ENCODE results near the gene ANKS1A.
"Not testable (repeated sequence)": the region's sequence is repeated elsewhere in the genome, so short reads cannot be mapped to it uniquely, and the experiment has no call there.

The ANKS1A gene

DNA sequence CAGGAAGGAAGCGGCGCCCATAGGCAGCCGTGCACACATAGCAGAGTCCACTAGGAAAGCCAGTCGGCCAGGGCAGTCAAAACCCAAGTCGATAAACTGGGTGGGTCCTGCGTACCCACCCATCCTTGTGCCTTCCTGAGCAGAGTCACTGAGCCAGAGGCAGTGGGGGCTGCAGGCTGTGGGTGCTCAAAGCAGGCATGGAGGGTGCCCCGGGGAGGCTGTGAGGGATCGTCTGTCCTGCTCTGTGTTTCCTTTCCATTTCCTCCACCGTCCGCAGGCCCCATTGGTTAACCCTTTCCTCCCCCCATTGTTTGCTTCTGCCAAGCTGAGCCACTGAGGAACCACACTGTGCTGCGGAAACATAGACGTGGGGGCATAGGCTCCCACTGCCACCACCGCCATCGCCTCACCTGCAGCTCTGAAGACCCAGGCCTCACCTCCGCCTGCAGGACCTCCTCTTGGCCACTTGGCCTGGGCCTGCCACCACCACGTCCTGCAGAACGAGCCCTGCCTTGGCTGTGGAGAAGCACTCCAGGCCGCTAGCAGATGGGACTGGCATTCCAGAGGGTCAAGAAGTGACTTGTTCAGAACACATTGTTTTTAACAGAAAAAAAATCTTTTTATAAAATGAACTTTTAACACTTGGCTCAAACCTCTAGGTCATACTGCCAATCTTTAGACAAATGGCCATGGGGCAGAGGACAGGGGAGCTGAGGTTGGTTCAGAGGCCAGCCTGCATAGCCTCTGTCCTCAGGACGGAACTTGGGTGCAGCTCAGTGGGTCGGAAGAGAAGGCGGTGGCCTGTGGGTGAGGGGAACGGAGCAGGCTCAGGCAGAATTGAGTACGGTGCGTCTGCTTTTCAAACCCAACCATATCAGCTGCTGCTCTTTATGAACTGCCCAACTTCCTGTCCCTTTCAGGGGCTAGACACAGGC lies 199.5 kb downstream of the ANKS1A start:
- peak; percentile 12 for DNase-seq

GRCh38 chr6:35089216-35089934 lies 200.3 kb downstream of the ANKS1A start:
- DNase-seq = no peak

GRCh38 chr6:35089935-35090505 lies 201.0 kb downstream of the ANKS1A start:
- peak; percentile 14 for DNase-seq

GRCh38 chr6:35090734-35091133 lies 201.7 kb downstream of the ANKS1A start:
- DNase-seq = peak; percentile 10

DNA sequence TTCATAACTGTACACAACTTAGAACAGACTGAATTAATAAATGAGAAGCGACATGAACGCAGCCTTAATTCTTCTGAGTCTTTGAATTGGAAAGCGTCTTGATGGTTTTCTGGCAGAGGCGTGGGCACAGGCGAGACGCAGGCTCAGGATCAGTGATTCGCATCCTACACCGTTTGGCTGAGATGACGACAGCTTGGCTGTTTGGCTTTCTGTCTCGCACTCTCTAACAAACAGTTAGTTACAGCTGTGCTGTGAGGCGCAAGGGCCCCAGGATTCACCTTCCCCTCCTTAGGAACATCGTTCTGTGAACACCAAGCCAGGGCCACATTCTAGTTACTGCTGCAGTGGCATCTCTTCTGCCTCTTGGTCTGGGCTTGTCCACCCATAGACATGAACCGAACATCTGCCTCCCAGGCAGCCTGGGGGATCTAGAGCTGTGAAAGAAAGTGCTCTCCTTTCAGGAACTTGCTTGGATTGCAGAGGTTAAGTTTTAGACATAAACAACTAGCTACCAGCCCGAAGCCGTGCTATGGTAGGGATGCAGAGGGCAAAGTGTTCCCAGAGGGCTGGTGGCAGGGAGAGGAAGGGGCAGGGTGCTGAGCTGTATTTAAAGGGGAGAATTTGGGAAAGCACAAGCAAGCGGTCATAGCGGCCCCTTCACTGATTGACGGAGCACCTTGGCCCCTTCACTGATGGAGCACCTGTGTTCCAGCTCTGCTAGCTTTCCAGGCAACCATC lies 202.5 kb downstream of the ANKS1A start:
- peak; percentile 17 for DNase-seq

DNA sequence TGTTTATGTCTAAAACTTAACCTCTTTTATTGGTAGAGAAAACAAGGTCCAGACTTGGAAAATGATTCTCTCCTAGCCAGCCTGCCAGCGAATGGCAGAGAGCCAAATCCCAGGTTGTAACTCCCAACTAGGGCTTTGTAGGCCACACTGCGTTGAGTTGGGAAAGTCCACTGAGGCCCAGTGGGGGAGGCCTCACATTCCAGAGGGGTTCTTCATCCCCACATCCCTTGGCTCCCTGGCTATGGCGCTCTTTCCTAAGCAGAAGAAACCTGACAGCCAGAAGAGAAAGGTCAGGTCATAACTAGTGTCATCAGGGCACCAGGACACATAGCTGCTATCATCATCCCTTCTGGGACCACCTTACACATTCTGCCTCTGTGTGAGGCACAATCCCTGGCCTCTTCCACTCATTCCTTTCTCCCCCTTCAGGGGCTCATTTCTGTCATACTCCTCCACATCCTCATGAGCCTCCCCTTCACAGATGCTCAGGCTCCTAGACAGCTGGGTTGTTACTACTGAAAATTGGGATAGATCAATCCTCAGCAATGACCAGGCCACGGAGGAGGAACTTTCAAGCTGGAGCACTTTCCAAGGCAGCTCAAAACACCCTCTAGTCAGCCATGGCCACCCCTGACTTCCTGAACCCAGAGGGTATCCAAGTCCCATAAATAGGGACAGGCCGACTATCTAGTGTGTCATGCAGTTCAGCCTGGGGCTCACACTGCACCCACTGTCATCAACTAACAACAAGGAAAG lies 203.5 kb downstream of the ANKS1A start:
- no peak for DNase-seq

- no peak for DNase-seq
Observed at GRCh38 chr6:35093118-35093445, 204.0 kb downstream of the ANKS1A start.

GRCh38 chr6:35093783-35094182 lies 204.7 kb downstream of the ANKS1A start:
- DNase-seq = no peak

- DNase-seq = no peak
Observed at GRCh38 chr6:35094183-35094582, 205.1 kb downstream of the ANKS1A start.

DNA sequence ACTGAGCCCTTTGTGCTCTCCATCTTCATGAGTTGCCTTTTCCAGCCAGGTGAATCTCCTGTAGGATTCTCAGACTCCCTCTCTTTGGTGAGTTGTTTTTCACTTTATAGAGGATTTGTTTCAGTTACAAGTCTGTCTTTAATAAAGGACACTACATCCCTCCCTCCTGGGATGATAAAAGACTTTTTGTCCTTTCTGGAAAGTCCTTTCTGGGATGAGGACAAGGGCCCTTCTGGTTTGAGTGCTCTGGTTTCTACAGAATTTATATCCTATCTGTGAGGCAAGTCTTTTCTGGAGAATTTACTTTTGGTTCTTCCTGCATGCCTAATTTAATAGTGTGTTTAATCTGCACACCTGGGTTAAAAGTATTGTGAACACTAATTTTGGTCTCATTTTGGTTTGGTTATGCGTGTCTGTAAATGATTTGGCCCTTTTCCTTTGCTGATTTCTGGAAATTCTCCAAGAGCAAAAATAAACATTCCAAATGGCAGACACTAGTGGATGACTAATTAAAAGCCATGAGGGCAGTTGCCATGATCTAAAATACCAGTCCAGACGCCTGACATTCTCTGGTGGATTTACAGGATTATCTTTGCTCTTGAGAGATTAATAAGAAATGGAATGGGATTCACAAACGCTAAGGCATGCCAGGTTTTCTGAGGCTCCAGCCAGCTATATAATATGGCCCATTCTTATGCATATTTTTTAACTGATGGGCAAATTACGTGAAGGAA lies 207.2 kb downstream of the ANKS1A start:
- DNase-seq = no peak

GRCh38 chr6:35099116-35099515 lies 210.1 kb downstream of the ANKS1A start:
- DNase-seq = no peak

GRCh38 chr6:35105078-35105477 lies 216.0 kb downstream of the ANKS1A start:
- no peak for DNase-seq

- DNase-seq = not testable (repeated sequence)
Observed at GRCh38 chr6:35106061-35106460, 217.0 kb downstream of the ANKS1A start.

GRCh38 chr6:35107208-35107607 lies 218.2 kb downstream of the ANKS1A start:
- not testable (repeated sequence) for DNase-seq

GRCh38 chr6:35107761-35108160 lies 218.7 kb downstream of the ANKS1A start:
- not testable (repeated sequence) for DNase-seq

- DNase-seq = no peak
Observed at GRCh38 chr6:35108309-35108885, 219.3 kb downstream of the ANKS1A start.

- DNase-seq = no peak
Observed at GRCh38 chr6:35120746-35121145, 231.7 kb downstream of the ANKS1A start.

DNA sequence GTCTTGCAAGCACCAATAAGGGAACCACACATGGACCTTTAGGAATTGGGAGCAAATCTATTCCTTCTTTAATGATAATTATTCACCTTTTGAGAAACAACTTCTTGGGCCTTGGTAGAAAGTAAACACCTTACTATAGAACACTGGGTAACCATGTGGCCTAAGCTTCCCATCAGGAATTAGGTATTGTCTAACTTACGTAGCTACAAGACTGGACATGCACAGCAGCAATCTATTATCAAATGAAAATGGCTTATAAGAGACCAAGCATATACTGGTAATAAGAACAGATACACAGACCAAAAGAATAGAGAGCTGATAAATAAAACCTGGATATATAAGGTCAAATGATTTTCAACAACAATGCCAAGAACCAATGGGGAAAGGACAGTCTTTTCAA lies 235.3 kb downstream of the ANKS1A start:
- no peak for DNase-seq

GRCh38 chr6:35128042-35128441 lies 239.0 kb downstream of the ANKS1A start:
- no peak for DNase-seq

GRCh38 chr6:35128496-35128895 lies 239.4 kb downstream of the ANKS1A start:
- no peak for DNase-seq

GRCh38 chr6:35136185-35136584 lies 247.1 kb downstream of the ANKS1A start:
- DNase-seq = no peak

All from stimulated activated CD8-positive, alpha-beta memory T cell treated with anti-CD3 and anti-CD28 coated beads, Interleukin-4, amount 100 ng/mL, for 48 hours (primary cell).